Erythroblast (primary cell): Measurements from ENCODE around the gene LAMTOR4.

Source experiments
- GATA1 ChIP-seq: IDR thresholded peaks from 2 replicates; pipeline ENCODE4 v1.6.1; 2011; ENCODE audit warnings: low read depth, mild to moderate bottlenecking, control low read depth, low read length, moderate library complexity
- POLR2A ChIP-seq: IDR thresholded peaks from 2 replicates; pipeline ENCODE4 v1.6.1; 2011; ENCODE audit warnings: mild to moderate bottlenecking, low read length

DNA sequence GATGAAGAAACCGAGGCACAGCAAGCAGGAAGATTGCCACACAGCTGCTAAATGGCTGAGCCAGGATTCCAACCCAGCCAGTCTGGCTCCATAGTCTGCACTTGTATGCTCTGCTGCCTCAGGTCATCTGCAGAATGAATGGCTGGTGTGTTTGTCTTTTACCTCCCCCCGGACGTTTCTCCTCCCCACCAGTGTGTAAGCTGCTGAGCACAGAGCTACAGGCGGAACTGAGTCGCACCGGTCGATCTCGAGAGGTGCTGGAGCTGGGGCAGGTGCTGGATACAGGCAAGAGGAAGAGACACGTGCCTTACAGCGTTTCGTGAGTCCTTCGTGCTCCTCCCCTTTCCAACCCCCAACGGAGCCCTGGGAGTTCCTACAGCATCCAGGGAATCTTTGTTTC, 26.7 kb upstream of the LAMTOR4 start:
- no peak for TF ChIP-seq POLR2A
- no peak for TF ChIP-seq GATA1
